ENCODE measurements around the gene AUP1.
"Not testable (repeated sequence)": the region's sequence is repeated elsewhere in the genome, so short reads cannot be mapped to it uniquely, and the experiment has no call there.

The AUP1 gene

GRCh38 chr2:74529357-74530238 is at the start of gene AUP1, which contains the start of gene HTRA2:
Gene AUP1, minus strand, starts transcription at chr2:74529706. Its CDS starts 77 bp downstream, at chr2:74529629.
Gene HTRA2, plus strand, starts transcription at chr2:74529933. Its CDS starts 74 bp downstream, at chr2:74530007.
- peak; percentile 92 for DNase-seq (ENCODE audit: low spot score)

- DNase-seq (ENCODE audit: low spot score) = no peak
Observed at GRCh38 chr2:74578408-74578807, 48.9 kb upstream of the AUP1 start.

- no peak for DNase-seq (ENCODE audit: low spot score)
Observed at GRCh38 chr2:74577448-74577847, 47.9 kb upstream of the AUP1 start.

- no peak for DNase-seq (ENCODE audit: low spot score)
Observed at GRCh38 chr2:74576863-74577229, 47.3 kb upstream of the AUP1 start.

- no peak for DNase-seq (ENCODE audit: low spot score)
Observed at GRCh38 chr2:74576211-74576862, 46.8 kb upstream of the AUP1 start.

GRCh38 chr2:74575320-74575719 is 45.8 kb upstream of the AUP1 start:
- no peak for DNase-seq (ENCODE audit: low spot score)

- DNase-seq (ENCODE audit: low spot score) = peak; percentile 46
Observed at GRCh38 chr2:74573747-74574562, 44.4 kb upstream of the AUP1 start.

GRCh38 chr2:74572178-74572925 is 42.8 kb upstream of the AUP1 start:
- no peak for DNase-seq (ENCODE audit: low spot score)

- DNase-seq (ENCODE audit: low spot score) = no peak
Observed at GRCh38 chr2:74571058-74571457, 41.6 kb upstream of the AUP1 start.

GRCh38 chr2:74569686-74570085 is 40.2 kb upstream of the AUP1 start:
- no peak for DNase-seq (ENCODE audit: low spot score)

GRCh38 chr2:74567881-74568280 is 38.4 kb upstream of the AUP1 start:
- no peak for DNase-seq (ENCODE audit: low spot score)

- DNase-seq (ENCODE audit: low spot score) = no peak
Observed at GRCh38 chr2:74566754-74567085, 37.2 kb upstream of the AUP1 start.

GRCh38 chr2:74566076-74566753 is 36.7 kb upstream of the AUP1 start:
- no peak for DNase-seq (ENCODE audit: low spot score)

GRCh38 chr2:74564222-74564621 is 34.7 kb upstream of the AUP1 start:
- no peak for DNase-seq (ENCODE audit: low spot score)

GRCh38 chr2:74562126-74562775 is 32.7 kb upstream of the AUP1 start:
- DNase-seq (ENCODE audit: low spot score) = no peak

GRCh38 chr2:74561022-74561421 is 31.5 kb upstream of the AUP1 start:
- DNase-seq (ENCODE audit: low spot score) = not testable (repeated sequence)

- no peak for DNase-seq (ENCODE audit: low spot score)
Observed at GRCh38 chr2:74560591-74560990, 31.1 kb upstream of the AUP1 start.

- DNase-seq (ENCODE audit: low spot score) = no peak
Observed at GRCh38 chr2:74559912-74560311, 30.4 kb upstream of the AUP1 start.

GRCh38 chr2:74558284-74559230 is 29.1 kb upstream of the AUP1 start:
- no peak for DNase-seq (ENCODE audit: low spot score)

All from CD4-positive, alpha-beta T cell treated with Interleukin-2 at 100 ng/mL for 4 hours (primary cell).